ENCODE results near the gene DHRSX. TPM values are rescaled to one million over a fixed set of nuclear protein-coding genes. Genes with fewer than 3 reads are reported as not detected.

DHRSX gene
- total and polyA plus RNA-seq, 2 of the 8 experiments (the other 6 are each of a cell fraction or from before 2014, with no cell fraction given), result 35.1 to 43.4 TPM

DNA sequence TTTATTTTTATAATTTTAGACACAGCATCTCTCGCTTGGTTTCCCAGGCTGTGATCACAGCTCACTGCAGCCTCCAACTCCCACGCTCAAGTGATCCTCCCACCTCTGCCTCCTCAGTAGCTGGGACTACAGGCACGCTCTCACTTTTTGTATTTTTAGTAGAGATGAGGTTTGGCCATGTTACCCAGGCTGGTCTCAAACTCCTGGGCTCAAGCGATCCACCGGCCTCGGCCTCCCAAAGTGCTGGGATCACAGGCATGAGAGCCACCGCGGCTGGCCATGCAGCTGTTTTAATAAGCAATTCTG, 39.1 kb downstream of the DHRSX start:
- Histone ChIP-seq H3K9ac (replicated peaks in 1 of 4; ENCODE audit: extremely low read depth in 1 of 4, low read depth in 3 of 4, low read length in 3 of 4) (no peak overlapping the region), H2BK20ac (ENCODE audit: low read length) (no peak overlapping the region), H3K23me2 (ENCODE audit: low read depth, low read length) (no peaks in the 10 kb centered on the region), H4K91ac (replicated peaks; ENCODE audit: insufficient read length, low read length) (no peak overlapping the region), H3K4me3 (ENCODE audit: extremely low read depth in 1 of 4, insufficient read depth in 2 of 4, low read depth in 3 of 4, low read length in 4 of 4) (no peak overlapping the region), H3K9me3 (ENCODE audit: insufficient read depth in 2 of 2, low read depth in 1 of 2, low read length in 1 of 2) (peaks cover 30 to 31% of the 10 kb centered on the region in 2 experiments), H3K79me1 (ENCODE audit: low read depth, low read length) (peaks cover 16% of the 10 kb centered on the region), H3K23ac (ENCODE audit: insufficient read length) (no peak overlapping the region), H2AFZ (ENCODE audit: low read length) (no peak overlapping the region), H2BK5ac (ENCODE audit: low read depth, low read length) (0 out of 2 replicates have a peak overlapping the region, but pooled peaks have one; percentile 84), H3K4me2 (ENCODE audit: insufficient read depth in 1 of 2, low read depth in 2 of 2, low read length in 2 of 2) (no peak overlapping the region), H4K8ac (ENCODE audit: extremely low read depth, insufficient read depth, low read length) (no peak overlapping the region; the same call in 1 of the 2 replicates), H3K56ac (replicated peaks; ENCODE audit: insufficient read length, low read depth, low read length) (no peak overlapping the region), H2BK12ac (ENCODE audit: low read depth, low read length) (peak overlapping the region; percentile 56; the same call in 1 of the 2 replicates), H2BK120ac (replicated peaks; ENCODE audit: low read depth, low read length) (no peak overlapping the region), H3K18ac (ENCODE audit: extremely low read depth, low read length) (0 out of 2 replicates have a peak overlapping the region, but pooled peaks have one; percentile 21), H3K27me3 (replicated peaks in 1 of 4; ENCODE audit: control insufficient read depth in 3 of 4, extremely low read depth in 1 of 4, insufficient read depth in 3 of 4, low read length in 3 of 4) (no peaks in the 10 kb centered on the region; a peak in 1 of 7 replicates), H3K4ac (replicated peaks; ENCODE audit: insufficient read length, low read depth, low read length) (no peak overlapping the region), H3K79me2 (ENCODE audit: control insufficient read depth in 1 of 2, insufficient read depth in 2 of 2, low read length in 2 of 2) (peaks cover 0 to 89% of the 10 kb centered on the region in 2 experiments), H4K20me1 (replicated peaks in 1 of 2; ENCODE audit: control insufficient read depth in 1 of 2, insufficient read depth in 2 of 2, low read length in 2 of 2) (peaks cover 0 to 3% of the 10 kb centered on the region in 2 experiments), H2BK15ac (ENCODE audit: low read length) (no peak overlapping the region), H3K4me1 (replicated peaks in 1 of 4; ENCODE audit: control insufficient read depth in 3 of 4, insufficient read depth in 4 of 4, low read length in 3 of 4) (peaks cover 0 to 10% (median 2%) of the 10 kb centered on the region in 4 experiments; a peak in 5 of 7 replicates), H3K27ac (ENCODE audit: low read depth, low read length) (no peak overlapping the region), H2AK5ac (ENCODE audit: low read depth, low read length) (no peak overlapping the region; the same call in 1 of the 2 replicates), H4K5ac (ENCODE audit: insufficient read length, low read depth, low read length) (no peak overlapping the region), H3K14ac (ENCODE audit: insufficient read length) (no peak overlapping the region), H3K36me3 (ENCODE audit: control insufficient read depth in 2 of 4, insufficient read depth in 4 of 4, low read length in 3 of 4) (peaks cover 0 to 27% (median 8%) of the 10 kb centered on the region in 4 experiments; a peak in 4 of 8 replicates)
- FAIRE-seq, result no peak
- TF ChIP-seq JUN (IDR thresholded peaks at IDR 0.05; ENCODE audit: low read depth, low read length) (no peak), TEAD4 (IDR thresholded peaks at IDR 0.05; ENCODE audit: low read depth, low read length) (no peak), CHD1 (IDR thresholded peaks at IDR 0.05; ENCODE audit: low read depth, low read length) (no peak), YY1 (IDR thresholded peaks at IDR 0.05; ENCODE audit: low read depth, low read length) (no peak), SIN3A (conservative IDR thresholded peaks at IDR 0.05 in 1 of 2, IDR thresholded peaks at IDR 0.05 in 1 of 2; ENCODE audit: low read depth in 1 of 2, low read length in 2 of 2) (no peak), JUND (IDR thresholded peaks at IDR 0.05; ENCODE audit: low read length) (no peak), SP1 (IDR thresholded peaks at IDR 0.05; ENCODE audit: low read depth, low read length) (no peak), KDM5A (IDR thresholded peaks at IDR 0.05; ENCODE audit: low read length) (no peak), NRF1 (IDR thresholded peaks at IDR 0.05; ENCODE audit: low read depth, low read length) (no peak), KDM4A (IDR thresholded peaks at IDR 0.05; ENCODE audit: low read depth, low read length, severe bottlenecking) (no peak), GABPA (IDR thresholded peaks at IDR 0.05; ENCODE audit: borderline replicate concordance, insufficient read depth, low read length) (no peak)
- TF ChIP-seq, protein P1, sequence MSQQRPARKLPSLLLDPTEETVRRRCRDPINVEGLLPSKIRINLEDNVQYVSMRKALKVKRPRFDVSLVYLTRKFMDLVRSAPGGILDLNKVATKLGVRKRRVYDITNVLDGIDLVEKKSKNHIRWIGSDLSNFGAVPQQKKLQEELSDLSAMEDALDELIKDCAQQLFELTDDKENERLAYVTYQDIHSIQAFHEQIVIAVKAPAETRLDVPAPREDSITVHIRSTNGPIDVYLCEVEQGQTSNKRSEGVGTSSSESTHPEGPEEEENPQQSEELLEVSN (IDR thresholded peaks at IDR 0.05), result no peak
- 95% methylated on average over 8 of the region's 8 CpGs; no CpG with 5 or more reads in 1 of the 2 experiments for WGBS, 2 experiments (ENCODE audit: extremely low coverage in 1 of 2, insufficient coverage in 1 of 2, insufficient read length in 1 of 2, insufficient replicate concordance in 2 of 2, low coverage in 1 of 2, low lambda C conversion rate in 2 of 2, missing lambda C conversion rate in 1 of 2)
- POLR2A ChIA-PET (ENCODE audit: partially characterized antibody), result no interaction called here
- no peak for DNase-seq (ENCODE audit: low read depth in 1 of 2, low spot score in 2 of 2)
- CTCF ChIA-PET (ENCODE audit: partially characterized antibody), result no interaction called here
